H1 (cell line): ENCODE data around the gene SCP2. TPM values are rescaled to one million over a fixed set of nuclear protein-coding genes. Genes with fewer than 3 reads are reported as not detected.

ENCODE experiments used
- EZH2 ChIP-seq: fragments of 200-600 bp; sonication (generic); IDR thresholded peaks from 2 replicates; pipeline ENCODE4 v1.7.1; 2012; ENCODE audit warnings: low read depth, mild to moderate bottlenecking, moderate library complexity, low read length, inconsistent platforms; ENCODE audit not compliant: severe bottlenecking
- TCF12 ChIP-seq: IDR thresholded peaks from 2 replicates; pipeline ENCODE4 v1.6.1; 2011; ENCODE audit warnings: low read depth, mild to moderate bottlenecking, low read length
- polyA plus RNA-seq, 7 experiments: library from polyadenylated mRNA; depleted of rRNA in 3 of 7; stranded (reverse) in 5 of 7; unstranded in 2 of 7; fragments of >200 nt in 5 of 7; fragments of 200-250 nt in 2 of 7; gene quantifications; 1 replicate in 5 of 7; 2 replicates in 1 of 7; 4 replicates in 1 of 7; pipeline versions ENCODE4 v1.2.1 to v1.2.3, GENCODE V29; 2011 to 2013; ENCODE audit warnings: missing spikeins in 2 of 7, mixed read lengths in 2 of 7
- total RNA-seq: library from RNA; stranded (reverse); fragmentation: NEBNext Ultra II Directional; extraction: Animal tissue kit (Norgen Biotek cat#: 25700); gene quantifications from 2 replicates; pipeline ENCODE4 v1.2.1, GENCODE V29; 2021

SCP2 gene
- total and polyA plus RNA-seq, 2 of the 8 experiments (the other 6 are each of a cell fraction or from before 2014, with no cell fraction given), result 20.9 to 54.3 TPM

DNA sequence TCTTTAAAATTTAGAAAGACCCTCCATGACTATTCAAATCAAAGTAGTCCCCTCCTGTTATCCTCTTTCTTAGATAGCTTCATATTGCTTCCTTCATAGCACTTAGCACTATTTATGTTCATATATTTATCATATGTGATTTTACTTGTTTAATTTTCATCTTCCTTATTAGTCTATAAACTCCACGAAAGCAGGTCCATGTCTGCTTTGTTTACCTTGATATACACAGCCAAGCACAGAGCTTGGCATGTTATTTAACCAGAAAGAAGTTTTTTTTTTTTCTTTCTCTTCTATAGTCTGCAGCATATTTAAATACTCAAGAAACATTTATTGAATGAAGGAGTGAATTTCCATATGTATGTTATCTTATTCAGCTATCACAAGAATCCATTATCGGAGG, 36.0 kb downstream of the SCP2 start (continued):
- TF ChIP-seq EZH2 (no peak), TCF12 (no peak)
- TF ChIP-seq, all 59 proteins: peak for 0
